Gastrocnemius medialis (tissue), 4 donors: ENCODE data around the gene PARP12.

Experiments used
- POLR2A ChIP-seq, 2 donors: fragments of 450-650 bp; IDR thresholded peaks; one replicate each; pipeline ENCODE4 v1.6.1; 2017; ENCODE audit warnings: antibody characterized with exemption in 2 of 2, mild to moderate bottlenecking in 2 of 2, moderate library complexity in 2 of 2
- TF ChIP-seq, protein P1 (sequence below), 5 experiments: fragments of 450-650 bp in 3 of 5; fragments of 200-600 bp in 2 of 5; sonication (generic) in 2 of 5; IDR thresholded peaks in 4 of 5; conservative IDR thresholded peaks in 1 of 5; 1 replicate in 4 of 5; 2 replicates in 1 of 5; pipeline ENCODE4 v1.5.1; 2016 to 2019; ENCODE audit warnings: antibody characterized with exemption in 5 of 5, mild to moderate bottlenecking in 3 of 5, moderate library complexity in 3 of 5

DNA sequence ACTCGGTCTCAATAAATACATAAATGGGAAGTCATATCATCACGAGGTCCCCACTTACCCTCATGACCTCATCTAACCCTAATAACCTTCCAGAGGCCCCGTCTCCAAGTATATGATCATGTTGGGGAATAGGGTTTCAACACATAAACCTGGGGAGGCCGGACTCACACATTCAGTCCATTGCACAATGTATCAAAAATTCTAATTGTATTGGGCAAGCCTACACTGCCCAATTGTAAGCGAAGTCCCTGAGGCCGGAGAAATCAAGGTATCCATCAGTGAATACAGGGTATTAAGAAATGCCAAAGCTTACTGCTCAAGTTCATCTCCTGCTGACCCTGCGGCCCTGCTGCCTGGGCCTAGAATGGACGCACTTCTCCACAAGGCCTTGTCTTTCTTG, 69.6 kb downstream of the PARP12 start:
- TF ChIP-seq, protein P1, sequence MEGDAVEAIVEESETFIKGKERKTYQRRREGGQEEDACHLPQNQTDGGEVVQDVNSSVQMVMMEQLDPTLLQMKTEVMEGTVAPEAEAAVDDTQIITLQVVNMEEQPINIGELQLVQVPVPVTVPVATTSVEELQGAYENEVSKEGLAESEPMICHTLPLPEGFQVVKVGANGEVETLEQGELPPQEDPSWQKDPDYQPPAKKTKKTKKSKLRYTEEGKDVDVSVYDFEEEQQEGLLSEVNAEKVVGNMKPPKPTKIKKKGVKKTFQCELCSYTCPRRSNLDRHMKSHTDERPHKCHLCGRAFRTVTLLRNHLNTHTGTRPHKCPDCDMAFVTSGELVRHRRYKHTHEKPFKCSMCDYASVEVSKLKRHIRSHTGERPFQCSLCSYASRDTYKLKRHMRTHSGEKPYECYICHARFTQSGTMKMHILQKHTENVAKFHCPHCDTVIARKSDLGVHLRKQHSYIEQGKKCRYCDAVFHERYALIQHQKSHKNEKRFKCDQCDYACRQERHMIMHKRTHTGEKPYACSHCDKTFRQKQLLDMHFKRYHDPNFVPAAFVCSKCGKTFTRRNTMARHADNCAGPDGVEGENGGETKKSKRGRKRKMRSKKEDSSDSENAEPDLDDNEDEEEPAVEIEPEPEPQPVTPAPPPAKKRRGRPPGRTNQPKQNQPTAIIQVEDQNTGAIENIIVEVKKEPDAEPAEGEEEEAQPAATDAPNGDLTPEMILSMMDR (IDR thresholded peaks at IDR 0.05 in 4 of 5, conservative IDR thresholded peaks at IDR 0.05 in 1 of 5): no peak
- no peak for TF ChIP-seq POLR2A (IDR thresholded peaks at IDR 0.05)
